ENCODE data around the gene FGD6. TPM values are rescaled to one million over a fixed set of nuclear protein-coding genes. Genes with fewer than 3 reads are reported as not detected.

The FGD6 gene
- total RNA-seq, 1 donor from 2014 or later, result 5.7 TPM

GRCh38 chr12:95066091-95066855 lies 151.0 kb downstream of the FGD6 start:
- H3K27ac ChIP-seq (ENCODE audit: low read depth, low read length), result no peak overlapping the region
- no peak overlapping the region for H3K4me3 ChIP-seq (ENCODE audit: low read length in 3 of 3)
- H3K4me1 ChIP-seq (ENCODE audit: control insufficient read depth in 3 of 3, insufficient read depth in 3 of 3, low read length in 3 of 3), result no peaks in the 10 kb centered on the region
- H3K9me3 ChIP-seq (ENCODE audit: control insufficient read depth in 3 of 3, low read length in 3 of 3), result no peaks in the 10 kb centered on the region
- no peak overlapping the region for H3K9ac ChIP-seq (ENCODE audit: low read depth in 1 of 3, low read length in 3 of 3)
- peaks cover 9 to 33% (median 16%) of the 10 kb centered on the region in 3 donors for H3K36me3 ChIP-seq (ENCODE audit: control insufficient read depth in 3 of 3, insufficient read depth in 3 of 3, low read length in 3 of 3)
- no peaks in the 10 kb centered on the region for H3K27me3 ChIP-seq (ENCODE audit: control insufficient read depth in 3 of 3, insufficient read depth in 3 of 3, low read length in 3 of 3)

GRCh38 chr12:95060951-95061350 lies 156.3 kb downstream of the FGD6 start:
- Histone ChIP-seq H3K9ac (ENCODE audit: low read depth in 1 of 3, low read length in 3 of 3) (no peak overlapping the region), H3K36me3 (ENCODE audit: control insufficient read depth in 3 of 3, insufficient read depth in 3 of 3, low read length in 3 of 3) (peaks cover 27 to 48% (median 37%) of the 10 kb centered on the region in 3 donors), H3K27ac (ENCODE audit: low read depth, low read length) (no peak overlapping the region)

DNA sequence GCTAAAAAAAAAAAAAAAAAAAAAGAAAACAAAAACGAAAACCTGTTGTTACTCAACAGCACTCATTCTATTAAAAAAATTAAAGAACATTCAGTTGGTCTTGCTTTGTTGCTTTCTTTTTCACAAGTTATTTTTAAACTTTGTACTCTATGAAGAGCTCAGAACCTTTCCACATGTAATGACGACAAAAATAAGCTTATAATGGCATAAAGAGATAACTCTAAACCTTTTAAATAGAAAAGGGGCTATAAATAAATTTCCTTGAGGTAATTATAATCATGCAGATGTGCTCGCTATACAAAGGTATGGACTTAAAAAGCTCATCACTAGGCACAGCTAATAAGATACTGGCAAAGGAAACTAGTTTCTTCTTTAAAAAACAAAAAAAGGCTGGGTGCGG lies 157.3 kb downstream of the FGD6 start:
- H3K4me1 ChIP-seq (ENCODE audit: control insufficient read depth in 3 of 3, insufficient read depth in 3 of 3, low read length in 3 of 3), result no peaks in the 10 kb centered on the region
- H3K27me3 ChIP-seq (ENCODE audit: control insufficient read depth in 3 of 3, insufficient read depth in 3 of 3, low read length in 3 of 3), result no peaks in the 10 kb centered on the region
- peaks cover 33 to 54% (median 38%) of the 10 kb centered on the region in 3 donors for H3K36me3 ChIP-seq (ENCODE audit: control insufficient read depth in 3 of 3, insufficient read depth in 3 of 3, low read length in 3 of 3)
- H3K27ac ChIP-seq (ENCODE audit: low read depth, low read length), result no peak overlapping the region
- no peak overlapping the region for H3K9ac ChIP-seq (ENCODE audit: low read depth in 1 of 3, low read length in 3 of 3)
- no peaks in the 10 kb centered on the region for H3K9me3 ChIP-seq (ENCODE audit: control insufficient read depth in 3 of 3, low read length in 3 of 3)
- no peak overlapping the region for H3K4me3 ChIP-seq (ENCODE audit: low read length in 3 of 3)

More at GRCh38 chr12:95060951-95061350, 156.3 kb downstream of the FGD6 start:
- no peaks in the 10 kb centered on the region for H3K9me3 ChIP-seq (ENCODE audit: control insufficient read depth in 3 of 3, low read length in 3 of 3)
- H3K27me3 ChIP-seq (ENCODE audit: control insufficient read depth in 3 of 3, insufficient read depth in 3 of 3, low read length in 3 of 3), result no peaks in the 10 kb centered on the region
- H3K4me3 ChIP-seq (ENCODE audit: low read length in 3 of 3), result no peak overlapping the region
- H3K4me1 ChIP-seq (ENCODE audit: control insufficient read depth in 3 of 3, insufficient read depth in 3 of 3, low read length in 3 of 3), result no peaks in the 10 kb centered on the region

- Histone ChIP-seq H3K27ac (ENCODE audit: low read depth, low read length) (no peak overlapping the region), H3K9ac (ENCODE audit: low read depth in 1 of 3, low read length in 3 of 3) (no peak overlapping the region), H3K27me3 (ENCODE audit: control insufficient read depth in 3 of 3, insufficient read depth in 3 of 3, low read length in 3 of 3) (no peaks in the 10 kb centered on the region), H3K4me1 (ENCODE audit: control insufficient read depth in 3 of 3, insufficient read depth in 3 of 3, low read length in 3 of 3) (no peaks in the 10 kb centered on the region), H3K36me3 (ENCODE audit: control insufficient read depth in 3 of 3, insufficient read depth in 3 of 3, low read length in 3 of 3) (peaks cover 32 to 45% (median 38%) of the 10 kb centered on the region in 3 donors), H3K9me3 (ENCODE audit: control insufficient read depth in 3 of 3, low read length in 3 of 3) (no peaks in the 10 kb centered on the region), H3K4me3 (ENCODE audit: low read length in 3 of 3) (no peak overlapping the region)
Observed at GRCh38 chr12:95057424-95057823, 159.8 kb downstream of the FGD6 start.

- Histone ChIP-seq H3K4me3 (ENCODE audit: low read length in 3 of 3) (no peak overlapping the region), H3K9ac (ENCODE audit: low read depth in 1 of 3, low read length in 3 of 3) (no peak overlapping the region), H3K27ac (ENCODE audit: low read depth, low read length) (no peak overlapping the region), H3K27me3 (ENCODE audit: control insufficient read depth in 3 of 3, insufficient read depth in 3 of 3, low read length in 3 of 3) (no peaks in the 10 kb centered on the region), H3K36me3 (ENCODE audit: control insufficient read depth in 3 of 3, insufficient read depth in 3 of 3, low read length in 3 of 3) (peaks cover 32 to 48% (median 41%) of the 10 kb centered on the region in 3 donors), H3K4me1 (ENCODE audit: control insufficient read depth in 3 of 3, insufficient read depth in 3 of 3, low read length in 3 of 3) (no peaks in the 10 kb centered on the region), H3K9me3 (ENCODE audit: control insufficient read depth in 3 of 3, low read length in 3 of 3) (no peaks in the 10 kb centered on the region)
Observed at GRCh38 chr12:95055057-95055456, 162.2 kb downstream of the FGD6 start.

DNA sequence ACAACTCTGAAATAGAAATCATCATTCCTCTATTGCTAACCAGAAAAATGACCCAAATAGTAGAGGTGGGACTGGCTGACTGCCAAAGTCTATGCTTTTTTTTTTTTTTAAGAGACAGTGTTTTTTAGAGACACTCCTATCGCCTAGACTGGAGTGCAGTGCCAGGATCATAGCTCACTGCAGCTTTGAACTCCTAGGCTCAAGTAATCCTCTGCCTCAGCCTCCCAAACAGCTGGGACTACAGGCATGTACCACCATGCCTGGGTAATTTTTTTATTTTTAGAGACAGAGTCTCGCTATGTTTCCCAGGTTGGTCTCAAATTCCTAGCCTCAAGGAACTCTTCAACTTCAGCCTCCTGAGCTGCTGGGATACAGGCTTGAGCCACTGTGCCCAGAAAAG lies 163.1 kb downstream of the FGD6 start:
- H3K27me3 ChIP-seq (ENCODE audit: control insufficient read depth in 3 of 3, insufficient read depth in 3 of 3, low read length in 3 of 3), result no peaks in the 10 kb centered on the region
- no peak overlapping the region for H3K4me3 ChIP-seq (ENCODE audit: low read length in 3 of 3)
- no peaks in the 10 kb centered on the region for H3K9me3 ChIP-seq (ENCODE audit: control insufficient read depth in 3 of 3, low read length in 3 of 3)
- peaks cover 29 to 44% (median 41%) of the 10 kb centered on the region in 3 donors for H3K36me3 ChIP-seq (ENCODE audit: control insufficient read depth in 3 of 3, insufficient read depth in 3 of 3, low read length in 3 of 3)
- H3K9ac ChIP-seq (ENCODE audit: low read depth in 1 of 3, low read length in 3 of 3), result no peak overlapping the region
- no peak overlapping the region for H3K27ac ChIP-seq (ENCODE audit: low read depth, low read length)
- no peaks in the 10 kb centered on the region for H3K4me1 ChIP-seq (ENCODE audit: control insufficient read depth in 3 of 3, insufficient read depth in 3 of 3, low read length in 3 of 3)

DNA sequence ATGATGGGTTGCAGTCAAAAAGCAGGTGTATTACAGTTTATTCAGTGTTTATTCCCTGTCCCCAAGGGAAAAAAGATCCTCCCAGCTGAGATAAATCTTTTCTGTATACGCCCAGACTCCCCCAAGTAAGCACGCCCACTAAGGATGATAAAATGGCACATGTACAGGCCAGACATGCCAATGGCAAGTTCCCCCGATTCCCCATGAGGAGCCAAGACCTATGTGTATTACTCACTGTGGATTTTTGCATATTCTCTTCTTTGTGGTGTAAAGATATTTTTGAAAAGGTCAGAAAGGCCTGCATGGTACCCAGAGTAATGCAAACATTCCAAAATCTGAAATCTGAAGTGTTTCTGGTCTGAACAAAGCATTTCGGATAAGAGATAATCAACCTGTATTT lies 166.0 kb downstream of the FGD6 start:
- H3K27me3 ChIP-seq (ENCODE audit: control insufficient read depth in 3 of 3, insufficient read depth in 3 of 3, low read length in 3 of 3), result no peaks in the 10 kb centered on the region

GRCh38 chr12:95037906-95038305 lies 179.4 kb downstream of the FGD6 start:
- Histone ChIP-seq H3K9ac (ENCODE audit: low read depth in 1 of 3, low read length in 3 of 3) (no peak overlapping the region), H3K36me3 (ENCODE audit: control insufficient read depth in 3 of 3, insufficient read depth in 3 of 3, low read length in 3 of 3) (peaks cover 2 to 33% (median 31%) of the 10 kb centered on the region in 3 donors), H3K4me3 (ENCODE audit: low read length in 3 of 3) (no peak overlapping the region), H3K9me3 (ENCODE audit: control insufficient read depth in 3 of 3, low read length in 3 of 3) (no peaks in the 10 kb centered on the region), H3K27ac (ENCODE audit: low read depth, low read length) (no peak overlapping the region), H3K4me1 (ENCODE audit: control insufficient read depth in 3 of 3, insufficient read depth in 3 of 3, low read length in 3 of 3) (no peaks in the 10 kb centered on the region), H3K27me3 (ENCODE audit: control insufficient read depth in 3 of 3, insufficient read depth in 3 of 3, low read length in 3 of 3) (no peaks in the 10 kb centered on the region)

More for the DNA sequence above, 166.0 kb downstream of the FGD6 start:
- H3K27ac ChIP-seq (ENCODE audit: low read depth, low read length), result no peak overlapping the region
- no peak overlapping the region for H3K9ac ChIP-seq (ENCODE audit: low read depth in 1 of 3, low read length in 3 of 3)
- no peak overlapping the region for H3K4me3 ChIP-seq (ENCODE audit: low read length in 3 of 3)
- H3K36me3 ChIP-seq (ENCODE audit: control insufficient read depth in 3 of 3, insufficient read depth in 3 of 3, low read length in 3 of 3), result peaks cover 39 to 51% (median 42%) of the 10 kb centered on the region in 3 donors
- H3K9me3 ChIP-seq (ENCODE audit: control insufficient read depth in 3 of 3, low read length in 3 of 3), result no peaks in the 10 kb centered on the region
- no peaks in the 10 kb centered on the region for H3K4me1 ChIP-seq (ENCODE audit: control insufficient read depth in 3 of 3, insufficient read depth in 3 of 3, low read length in 3 of 3)

GRCh38 chr12:95034750-95035149 lies 182.5 kb downstream of the FGD6 start:
- peaks cover 2 to 36% (median 31%) of the 10 kb centered on the region in 3 donors for H3K36me3 ChIP-seq (ENCODE audit: control insufficient read depth in 3 of 3, insufficient read depth in 3 of 3, low read length in 3 of 3)
- H3K4me1 ChIP-seq (ENCODE audit: control insufficient read depth in 3 of 3, insufficient read depth in 3 of 3, low read length in 3 of 3), result no peaks in the 10 kb centered on the region
- H3K9me3 ChIP-seq (ENCODE audit: control insufficient read depth in 3 of 3, low read length in 3 of 3), result no peaks in the 10 kb centered on the region
- H3K9ac ChIP-seq (ENCODE audit: low read depth in 1 of 3, low read length in 3 of 3), result no peak overlapping the region
- H3K27me3 ChIP-seq (ENCODE audit: control insufficient read depth in 3 of 3, insufficient read depth in 3 of 3, low read length in 3 of 3), result no peaks in the 10 kb centered on the region
- H3K4me3 ChIP-seq (ENCODE audit: low read length in 3 of 3), result no peak overlapping the region
- no peak overlapping the region for H3K27ac ChIP-seq (ENCODE audit: low read depth, low read length)

Measured in skeletal muscle tissue (tissue), 4 donors.